HCT116 (cell line): Measurements from ENCODE around the gene ERBB4. TPM values are rescaled to one million over a fixed set of nuclear protein-coding genes. Genes with fewer than 3 reads are reported as not detected.

Experiments
- ATAC-seq: fragments of 200-7000 bp; cut with Tn5 transposase; 2 replicates; pipeline ENCODE4 v1.9.1; 2020; ENCODE audit warnings: mild to moderate bottlenecking, moderate library complexity
- BruUV-seq: library from RNA; stranded (reverse); fragments of 400-500 nt; replicated peaks from 2 replicates; lab custom pipeline; 2021; lab: Mats Ljungman, UMichigan
- CTCF ChIA-PET: fragments of 300-600 bp; sonication (Branson Sonifier 250); formaldehyde crosslinking; loops from one replicate; lab custom pipeline; 2021; ENCODE audit warnings: antibody characterized with exemption; lab: Charles Lee
- POLR2A ChIA-PET: fragments of 300-600, 350-600 bp; sonication (Branson Sonifier 250); formaldehyde crosslinking; loops from one replicate; lab custom pipeline; 2021; ENCODE audit warnings: antibody characterized with exemption; lab: Charles Lee
- RAD21 ChIA-PET, 2 experiments: fragments of 300-600 bp; sonication (Branson Sonifier 250); formaldehyde crosslinking; loops; one replicate each; lab custom pipeline; 2023; ENCODE audit warnings: low total read pairs in 2 of 2; ENCODE audit not compliant: uncharacterized antibody in 2 of 2, unreplicated experiment in 2 of 2, low non-redundant PET in 1 of 2; lab: Charles Lee
- DNase-seq: peaks from one replicate; pipeline ENCODE4 v3.0.0-alpha.2; 2010; ENCODE audit warnings: low read depth, low spot score
- H2AFZ ChIP-seq: fragments of 200-600 bp; shearing (Covaris generic), sonication (generic); 2 replicates; pipeline ENCODE4 v1.6.1; 2017; ENCODE audit warnings: low read depth, mixed run types, mixed read lengths, antibody characterized with exemption, low read length; ENCODE audit not compliant: poor library complexity, severe bottlenecking
- H3K27ac ChIP-seq: 2 replicates; pipeline ENCODE4 v1.5.1; 2012; ENCODE audit warnings: low read depth, low read length
- H3K27me3 ChIP-seq: fragments of 200-600 bp; sonication (generic); 2 replicates; pipeline ENCODE4 v1.6.1; 2016; ENCODE audit warnings: mixed run types, low read length, mixed read lengths; ENCODE audit not compliant: insufficient read depth
- H3K36me3 ChIP-seq, 2 experiments: fragments of 200-500 bp in 1 of 2; fragments of 200-600 bp in 1 of 2; sonication (Bioruptor generic) in 1 of 2; sonication (generic) in 1 of 2; 2 replicates each; pipeline versions ENCODE4 v1.5.1 to v1.6.1; 2014 to 2016; ENCODE audit warnings: low read length in 2 of 2, inconsistent platforms in 1 of 2, mixed read lengths in 1 of 2, mixed run types in 1 of 2; ENCODE audit not compliant: insufficient read depth in 2 of 2, control insufficient read depth in 1 of 2
- H3K4me1 ChIP-seq, 2 experiments: fragments of 200-600 bp in 1 of 2; sonication (generic) in 1 of 2; 2 replicates each; pipeline versions ENCODE4 v1.5.1 to v1.6.1; 2012 to 2017; ENCODE audit warnings: low read length in 2 of 2, inconsistent platforms in 1 of 2, mild to moderate bottlenecking in 1 of 2, mixed read lengths in 1 of 2, mixed run types in 1 of 2, moderate library complexity in 1 of 2; ENCODE audit not compliant: insufficient read depth in 2 of 2, control insufficient read depth in 1 of 2
- H3K4me2 ChIP-seq: fragments of 200-600 bp; sonication (generic); 2 replicates; pipeline ENCODE4 v1.6.1; 2017; ENCODE audit warnings: mixed run types, low read length, mixed read lengths
- H3K4me3 ChIP-seq, 2 experiments: fragments of 200-600 bp in 1 of 2; sonication (generic) in 1 of 2; replicated peaks in 1 of 2; 2 replicates each; pipeline ENCODE4 v1.5.1; 2011 to 2016; ENCODE audit warnings: low read length in 2 of 2, control low read depth in 1 of 2, low read depth in 1 of 2, mild to moderate bottlenecking in 1 of 2, mixed read lengths in 1 of 2, mixed run types in 1 of 2
- H3K79me2 ChIP-seq: fragments of 200-600 bp; sonication (generic); 2 replicates; pipeline ENCODE4 v1.6.1; 2017; ENCODE audit warnings: mild to moderate bottlenecking, mixed run types, low read length, moderate library complexity, mixed read lengths; ENCODE audit not compliant: insufficient read depth
- H3K9ac ChIP-seq: fragments of 200-600 bp; sonication (generic); 2 replicates; pipeline ENCODE4 v1.6.1; 2016; ENCODE audit warnings: low read length, mixed read lengths
- H3K9me2 ChIP-seq: fragments of 200-600 bp; sonication (generic), shearing (Covaris generic); 2 replicates; pipeline ENCODE4 v1.6.1; 2017; ENCODE audit warnings: mixed run types, mild to moderate bottlenecking, moderate library complexity; ENCODE audit not compliant: insufficient read depth
- H3K9me3 ChIP-seq, 2 experiments: fragments of 200-500 bp in 1 of 2; fragments of 200-600 bp in 1 of 2; sonication (Bioruptor generic) in 1 of 2; sonication (generic) in 1 of 2; 2 replicates each; pipeline ENCODE4 v1.6.1; 2014 to 2017; ENCODE audit warnings: low read length in 2 of 2, mixed read lengths in 2 of 2, inconsistent platforms in 1 of 2, low read depth in 1 of 2, mild to moderate bottlenecking in 1 of 2, mixed run types in 1 of 2, moderate library complexity in 1 of 2; ENCODE audit not compliant: control insufficient read depth in 1 of 2, insufficient read depth in 1 of 2
- H4K20me1 ChIP-seq: fragments of 200-600 bp; sonication (generic), shearing (Covaris generic); 2 replicates; pipeline ENCODE4 v1.6.1; 2017; ENCODE audit warnings: mixed run types, mild to moderate bottlenecking, moderate library complexity; ENCODE audit not compliant: insufficient read depth
- ATF3 ChIP-seq: IDR thresholded peaks from 2 replicates; pipeline ENCODE4 v1.6.1; 2012
- CEBPB ChIP-seq: IDR thresholded peaks from 2 replicates; pipeline ENCODE4 v1.6.1; 2012; ENCODE audit warnings: low read depth
- EZH2phosphoT487 ChIP-seq: fragments of 200-600 bp; IDR thresholded peaks from 2 replicates; pipeline ENCODE4 v1.6.1; 2018; ENCODE audit warnings: antibody characterized with exemption, borderline replicate concordance
- FOSL1 ChIP-seq: IDR thresholded peaks from 2 replicates; pipeline ENCODE4 v1.6.1; 2012; ENCODE audit warnings: low read depth
- MAX ChIP-seq: IDR thresholded peaks from 2 replicates; pipeline ENCODE4 v1.6.1; 2012
- POLR2A ChIP-seq: IDR thresholded peaks from 2 replicates; pipeline ENCODE4 v1.7.0; 2011; ENCODE audit warnings: borderline replicate concordance; ENCODE audit not compliant: insufficient read depth, insufficient read length; ENCODE audit errors: extremely low read depth
- REST ChIP-seq: IDR thresholded peaks from 2 replicates; pipeline ENCODE4 v1.6.1; 2012; ENCODE audit warnings: low read depth
- SP1 ChIP-seq: IDR thresholded peaks from 2 replicates; pipeline ENCODE4 v1.6.1; 2012; ENCODE audit warnings: low read depth
- SRF ChIP-seq: IDR thresholded peaks from 2 replicates; pipeline ENCODE4 v1.6.1; 2012; ENCODE audit warnings: low read depth
- YY1 ChIP-seq: IDR thresholded peaks from 2 replicates; pipeline ENCODE4 v1.6.1; 2011; ENCODE audit warnings: low read length, low read depth, moderate library complexity, mild to moderate bottlenecking; ENCODE audit not compliant: insufficient replicate concordance; ENCODE audit errors: extremely low read depth
- ZBTB33 ChIP-seq: IDR thresholded peaks from 2 replicates; pipeline ENCODE4 v1.6.1; 2011; ENCODE audit warnings: mild to moderate bottlenecking, low read length, moderate library complexity; ENCODE audit not compliant: insufficient replicate concordance; ENCODE audit errors: extremely low read depth
- intact Hi-C: fragments of 100-400 bp; cut with micrococcal nuclease; formaldehyde crosslinking; loops from 2 replicates; pipeline ENCODE4 v1.10.0; 2022
- total RNA-seq: library from RNA; stranded (reverse); gene quantifications from one replicate; pipeline ENCODE4 v1.2.1, GENCODE V29; 2021; ENCODE audit not compliant: unreplicated experiment

Gene ERBB4
- total RNA-seq, 1 experiment from 2014 or later, result 0.10 TPM

GRCh38 chr2:211846714-211847113 is 691.9 kb downstream of the ERBB4 start:
- BruUV-seq, result no TSS peak
- ChIA-PET RAD21 (no interaction called here), CTCF (no interaction called here), POLR2A (no interaction called here)
- no peaks in the 10 kb centered on the region for H3K36me3 ChIP-seq
- DNase-seq (no peak), ATAC-seq (no peak)
- H3K9me3 ChIP-seq, result no peaks in the 10 kb centered on the region
- TF ChIP-seq SRF, result no peak
- no peak for TF ChIP-seq MAX
- TF ChIP-seq FOSL1, result no peak
- no peak for TF ChIP-seq POLR2A
- no peak for TF ChIP-seq EZH2phosphoT487
- no peak for TF ChIP-seq YY1
- TF ChIP-seq ATF3, result no peak
- TF ChIP-seq CEBPB, result no peak
- TF ChIP-seq ZBTB33, result no peak
- no peak for TF ChIP-seq REST
- no peak for TF ChIP-seq SP1
- H3K4me3 ChIP-seq, result no peak overlapping the region
- no peak overlapping the region for H2AFZ ChIP-seq
- no peaks in the 10 kb centered on the region for H3K9me2 ChIP-seq
- H3K27me3 ChIP-seq, result no peaks in the 10 kb centered on the region
- intact Hi-C loops, result no loop called here
- no peak overlapping the region for H3K27ac ChIP-seq
- no peak overlapping the region for H3K4me2 ChIP-seq
- H4K20me1 ChIP-seq, result no peaks in the 10 kb centered on the region
- no peak overlapping the region for H3K9ac ChIP-seq
- H3K79me2 ChIP-seq, result no peaks in the 10 kb centered on the region
- H3K4me1 ChIP-seq, result no peaks in the 10 kb centered on the region
